GM23338 (cell line): ENCODE data around the gene MAP1B. TPM values are rescaled to one million over a fixed set of nuclear protein-coding genes. Genes with fewer than 3 reads are reported as not detected.

ENCODE experiments used
- ATAC-seq: fragments of 200-7000 bp; cut with Tn5 transposase; 3 replicates; pipeline ENCODE4 v1.9.1; 2020
- DNase-seq: peaks from one replicate; pipeline ENCODE4 v3.0.0-alpha.2; 2015; ENCODE audit warnings: low spot score
- H2AFZ ChIP-seq: fragments of 200-600 bp; sonication (generic); 2 replicates; pipeline ENCODE4 v1.8.0; 2016; ENCODE audit warnings: antibody characterized with exemption, mild to moderate bottlenecking, moderate library complexity
- H3F3A ChIP-seq: fragments of 200-600 bp; sonication (generic); replicated peaks from 2 replicates; pipeline ENCODE4 v1.8.0; 2017; ENCODE audit warnings: antibody characterized with exemption, mixed run types, low read depth
- H3K27ac ChIP-seq: fragments of 200-600 bp; sonication (generic); 2 replicates; pipeline ENCODE4 v1.6.1; 2016; ENCODE audit warnings: low read depth
- H3K27me3 ChIP-seq: fragments of 200-600 bp; sonication (generic); 2 replicates; pipeline ENCODE4 v1.8.0; 2016; ENCODE audit warnings: mild to moderate bottlenecking, mixed run types, moderate library complexity; ENCODE audit not compliant: insufficient read depth
- H3K36me3 ChIP-seq: fragments of 200-600 bp; sonication (generic); 2 replicates; pipeline ENCODE4 v1.8.0; 2016; ENCODE audit warnings: mild to moderate bottlenecking; ENCODE audit not compliant: insufficient read depth
- H3K4me1 ChIP-seq: fragments of 200-600 bp; sonication (generic); 2 replicates; pipeline ENCODE4 v1.8.0; 2016; ENCODE audit warnings: mild to moderate bottlenecking, moderate library complexity; ENCODE audit not compliant: insufficient read depth
- H3K4me2 ChIP-seq: fragments of 200-600 bp; sonication (generic); 2 replicates; pipeline ENCODE4 v1.7.1; 2017; ENCODE audit warnings: mixed run types
- H3K4me3 ChIP-seq: fragments of 200-600 bp; sonication (generic); 2 replicates; pipeline ENCODE4 v1.6.1; 2016; ENCODE audit warnings: mixed run types
- H3K79me2 ChIP-seq: fragments of 200-600 bp; sonication (generic); replicated peaks from 2 replicates; pipeline ENCODE4 v1.8.0; 2017; ENCODE audit warnings: mild to moderate bottlenecking; ENCODE audit not compliant: insufficient read depth
- H3K9me2 ChIP-seq: fragments of 200-600 bp; sonication (generic); 2 replicates; pipeline ENCODE4 v1.8.0; 2017; ENCODE audit not compliant: insufficient read depth
- H4K20me1 ChIP-seq: fragments of 200-600 bp; sonication (generic); replicated peaks from 2 replicates; pipeline ENCODE4 v1.8.0; 2017; ENCODE audit warnings: mild to moderate bottlenecking; ENCODE audit not compliant: insufficient read depth
- H3K27ac Mint-ChIP-seq: 2 replicates; pipeline ENCODE4 v1.8.0; 2020; ENCODE audit warnings: inconsistent platforms, mild to moderate bottlenecking, moderate library complexity, mixed read lengths
- H3K27me3 Mint-ChIP-seq: 3 replicates; pipeline ENCODE4 v1.8.0; 2022; ENCODE audit warnings: low read depth, mild to moderate bottlenecking, moderate library complexity, mixed read lengths, inconsistent platforms; ENCODE audit not compliant: insufficient read depth, poor library complexity
- H3K36me3 Mint-ChIP-seq: 3 replicates; pipeline ENCODE4 v1.8.0; 2021; ENCODE audit warnings: low read depth, mild to moderate bottlenecking, inconsistent platforms, moderate library complexity, mixed read lengths
- H3K4me1 Mint-ChIP-seq: 3 replicates; pipeline ENCODE4 v1.8.0; 2020; ENCODE audit warnings: mild to moderate bottlenecking, inconsistent platforms, mixed read lengths
- H3K4me3 Mint-ChIP-seq: 3 replicates; pipeline ENCODE4 v1.8.0; 2021; ENCODE audit warnings: moderate library complexity, mild to moderate bottlenecking, inconsistent platforms, mixed read lengths
- H3K9me3 Mint-ChIP-seq: 3 replicates; pipeline ENCODE4 v1.8.0; 2020; ENCODE audit warnings: moderate library complexity, mild to moderate bottlenecking, inconsistent platforms, mixed read lengths
- CREB1 ChIP-seq: fragments of 250-450 bp; sonication (Bioruptor Pico); IDR thresholded peaks from 2 replicates; pipeline ENCODE4 v1.5.0; 2020; ENCODE audit warnings: low read depth, mild to moderate bottlenecking, moderate library complexity
- ETS1 ChIP-seq: IDR thresholded peaks from 2 replicates; pipeline ENCODE4 v1.6.1; 2016; ENCODE audit warnings: antibody characterized with exemption
- EZH2 ChIP-seq: fragments of 200-600 bp; sonication (generic); IDR thresholded peaks from one replicate; pipeline ENCODE4 v1.8.0; 2017; ENCODE audit warnings: antibody characterized with exemption, mild to moderate bottlenecking, low read depth; ENCODE audit not compliant: unreplicated experiment
- EZH2phosphoT487 ChIP-seq: fragments of 200-600 bp; sonication (generic); IDR thresholded peaks from one replicate; pipeline ENCODE4 v1.8.1; 2018; ENCODE audit warnings: antibody characterized with exemption; ENCODE audit not compliant: unreplicated experiment
- JUNB ChIP-seq: IDR thresholded peaks from one replicate; pipeline ENCODE4 v1.6.1; 2016; ENCODE audit warnings: antibody characterized with exemption; ENCODE audit not compliant: unreplicated experiment
- NANOG ChIP-seq: IDR thresholded peaks from 2 replicates; pipeline ENCODE4 v1.6.1; 2016; ENCODE audit warnings: antibody characterized with exemption, borderline replicate concordance
- REST ChIP-seq: IDR thresholded peaks from one replicate; pipeline ENCODE4 v1.6.1; 2018; ENCODE audit warnings: antibody characterized with exemption; ENCODE audit not compliant: unreplicated experiment
- STAT1 ChIP-seq: IDR thresholded peaks from one replicate; pipeline ENCODE4 v1.6.1; 2016; ENCODE audit warnings: antibody characterized with exemption; ENCODE audit not compliant: unreplicated experiment
- ZNF114 ChIP-seq: fragments of 250-450 bp; sonication (Bioruptor Pico); IDR thresholded peaks from 2 replicates; pipeline ENCODE4 v1.5.0; 2020; ENCODE audit warnings: mild to moderate bottlenecking, moderate library complexity
- ZNF331 ChIP-seq: fragments of 250-450 bp; sonication (Bioruptor Pico); IDR thresholded peaks from 2 replicates; pipeline ENCODE4 v1.5.0; 2020; ENCODE audit warnings: low read depth, mild to moderate bottlenecking, moderate library complexity
- polyA plus RNA-seq: library from polyadenylated mRNA; unstranded; fragments of >200 nt; fragmentation: Nextera tagmentation; extraction: Ambion mirVana; gene quantifications from 2 replicates; pipeline ENCODE4 v1.2.1, GENCODE V29; 2016
- total RNA-seq: library from RNA; depleted of rRNA; stranded (reverse); fragments of >200 nt; shearing (Covaris generic); gene quantifications from 2 replicates; pipeline ENCODE4 v1.2.3, GENCODE V29; 2014
- TF ChIP-seq, protein P1 (sequence below), 2 experiments: fragments of 200-600 bp in 1 of 2; sonication (generic) in 1 of 2; conservative IDR thresholded peaks; 2 replicates each; pipeline versions ENCODE4 v1.5.1 to v1.6.1; 2016 to 2017; ENCODE audit warnings: antibody characterized with exemption in 2 of 2, low read depth in 2 of 2, mild to moderate bottlenecking in 2 of 2, moderate library complexity in 1 of 2

Gene MAP1B
- total and polyA plus RNA-seq, 2 experiments from 2014 or later = 148 to 263 TPM

GRCh38 chr5:72067682-72068470 lies 39.4 kb upstream of the MAP1B start:
- Histone ChIP-seq H3K36me3 (no peaks in the 10 kb centered on the region), H3K27me3 (no peaks in the 10 kb centered on the region), H3K79me2 (no peaks in the 10 kb centered on the region), H3K9me2 (peaks cover 18% of the 10 kb centered on the region), H4K20me1 (no peaks in the 10 kb centered on the region), H3K4me3 (no peak overlapping the region), H2AFZ (peak overlapping the region; percentile 57), H3K4me1 (peaks cover 48% of the 10 kb centered on the region), H3K4me2 (peak overlapping the region; percentile 44), H3F3A (no peaks in the 10 kb centered on the region), H3K27ac (peak overlapping the region; percentile 48; the same call in 1 of the 2 replicates)
- peaks cover 12% of the 10 kb centered on the region for H3K27me3 Mint-ChIP-seq
- H3K36me3 Mint-ChIP-seq = no peaks in the 10 kb centered on the region
- DNase-seq = no peak
- no peak for ATAC-seq
- TF ChIP-seq ETS1 = no peak
- no peak for TF ChIP-seq CREB1 (CRISPR knock-in tag)
- TF ChIP-seq, protein P1, sequence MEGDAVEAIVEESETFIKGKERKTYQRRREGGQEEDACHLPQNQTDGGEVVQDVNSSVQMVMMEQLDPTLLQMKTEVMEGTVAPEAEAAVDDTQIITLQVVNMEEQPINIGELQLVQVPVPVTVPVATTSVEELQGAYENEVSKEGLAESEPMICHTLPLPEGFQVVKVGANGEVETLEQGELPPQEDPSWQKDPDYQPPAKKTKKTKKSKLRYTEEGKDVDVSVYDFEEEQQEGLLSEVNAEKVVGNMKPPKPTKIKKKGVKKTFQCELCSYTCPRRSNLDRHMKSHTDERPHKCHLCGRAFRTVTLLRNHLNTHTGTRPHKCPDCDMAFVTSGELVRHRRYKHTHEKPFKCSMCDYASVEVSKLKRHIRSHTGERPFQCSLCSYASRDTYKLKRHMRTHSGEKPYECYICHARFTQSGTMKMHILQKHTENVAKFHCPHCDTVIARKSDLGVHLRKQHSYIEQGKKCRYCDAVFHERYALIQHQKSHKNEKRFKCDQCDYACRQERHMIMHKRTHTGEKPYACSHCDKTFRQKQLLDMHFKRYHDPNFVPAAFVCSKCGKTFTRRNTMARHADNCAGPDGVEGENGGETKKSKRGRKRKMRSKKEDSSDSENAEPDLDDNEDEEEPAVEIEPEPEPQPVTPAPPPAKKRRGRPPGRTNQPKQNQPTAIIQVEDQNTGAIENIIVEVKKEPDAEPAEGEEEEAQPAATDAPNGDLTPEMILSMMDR (conservative IDR thresholded peaks at IDR 0.05; ENCODE audit: low read depth in 2 of 2) = no peak
- no peak for TF ChIP-seq NANOG
- no peak for TF ChIP-seq EZH2phosphoT487
- TF ChIP-seq REST = no peak
- TF ChIP-seq JUNB = no peak
- TF ChIP-seq EZH2 = no peak
- TF ChIP-seq STAT1 = no peak
- TF ChIP-seq ZNF114 (CRISPR knock-in tag) = no peak
- no peak for TF ChIP-seq ZNF331 (CRISPR knock-in tag)
- H3K4me3 Mint-ChIP-seq = no peak overlapping the region
- peaks cover 59% of the 10 kb centered on the region for H3K4me1 Mint-ChIP-seq
- peak overlapping the region; percentile 31; the same call in 1 of the 2 replicates for H3K27ac Mint-ChIP-seq
- no peaks in the 10 kb centered on the region for H3K9me3 Mint-ChIP-seq
